ENCODE results near the gene CTNNA3.
"Not testable (repeated sequence)": the region's sequence is repeated elsewhere in the genome, so short reads cannot be mapped to it uniquely, and the experiment has no call there.

Gene CTNNA3

DNA sequence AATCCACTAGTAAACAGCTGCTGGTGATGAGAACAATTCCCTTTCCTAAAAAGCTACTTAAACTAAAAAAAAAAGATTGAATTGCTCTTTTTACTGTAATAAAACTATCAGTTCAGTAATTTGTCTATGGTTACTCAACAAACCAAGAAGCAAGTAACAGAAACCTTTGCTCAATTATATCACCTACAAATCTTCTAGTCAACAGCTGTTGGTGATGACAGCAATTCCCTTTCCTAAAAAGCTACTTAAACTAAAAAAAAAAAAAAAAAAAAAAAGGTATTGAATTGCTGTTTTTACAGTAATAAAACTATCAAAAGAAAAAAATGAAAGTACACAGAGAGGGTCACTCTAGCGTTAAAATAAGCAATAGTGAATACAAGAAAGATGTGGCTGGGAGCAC is 158.1 kb downstream of the CTNNA3 start:
- Histone ChIP-seq H3K9me3 (ENCODE audit: control insufficient read depth, insufficient read depth, low read length) (no peaks in the 10 kb centered on the region), H3K36me3 (ENCODE audit: insufficient read depth, low read length) (no peaks in the 10 kb centered on the region), H3K9ac (ENCODE audit: low read depth, low read length) (no peak overlapping the region)

DNA sequence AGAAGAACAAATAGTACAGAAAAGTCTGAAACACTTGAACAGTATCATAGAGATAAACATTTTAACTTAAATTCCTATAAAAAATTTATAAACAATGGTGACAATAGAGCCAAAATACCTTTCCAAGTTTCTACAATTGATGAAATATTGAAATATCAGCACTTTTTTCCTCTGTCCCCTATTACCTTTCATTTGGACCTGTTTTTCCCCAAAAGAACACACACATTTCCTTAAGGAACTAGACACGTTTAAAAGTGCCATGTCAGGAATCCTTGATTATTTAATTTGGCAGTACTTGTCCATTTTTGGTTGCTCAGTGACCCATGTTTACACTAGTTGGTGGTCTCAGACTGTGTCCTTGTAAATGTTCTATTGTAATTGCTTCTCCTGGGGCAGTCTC is 162.6 kb downstream of the CTNNA3 start:
- no peaks in the 10 kb centered on the region for H3K36me3 ChIP-seq (ENCODE audit: insufficient read depth, low read length)
- no peak overlapping the region for H3K9ac ChIP-seq (ENCODE audit: low read depth, low read length)
- H3K9me3 ChIP-seq (ENCODE audit: control insufficient read depth, insufficient read depth, low read length): no peaks in the 10 kb centered on the region
- no peaks in the 10 kb centered on the region for H3K4me1 ChIP-seq (ENCODE audit: insufficient read depth, low read length)

More for the DNA sequence above, 158.1 kb downstream of the CTNNA3 start:
- H3K4me1 ChIP-seq (ENCODE audit: insufficient read depth, low read length): no peaks in the 10 kb centered on the region

DNA sequence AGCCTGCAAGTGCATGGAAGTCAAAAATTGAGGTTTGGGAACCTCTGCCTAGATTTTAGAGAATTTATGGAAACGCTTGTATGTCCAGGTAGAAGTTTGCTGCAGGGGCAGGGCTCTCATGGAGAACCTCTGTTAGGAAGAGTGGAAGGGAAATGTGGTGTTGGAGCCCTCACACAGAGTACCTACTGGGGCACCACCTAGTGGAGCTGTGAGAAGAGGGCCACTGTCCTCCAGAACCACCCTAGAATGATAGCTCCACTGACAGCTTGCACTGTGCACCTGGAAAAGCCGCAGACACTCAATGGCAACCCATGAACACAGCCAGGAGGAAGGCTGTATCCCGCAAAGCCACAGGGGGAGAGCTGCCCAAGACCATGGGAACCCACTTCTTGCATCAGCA is 165.0 kb downstream of the CTNNA3 start:
- H3K4me1 ChIP-seq (ENCODE audit: insufficient read depth, low read length); H3K9me3 ChIP-seq (ENCODE audit: control insufficient read depth, insufficient read depth, low read length); H3K36me3 ChIP-seq (ENCODE audit: insufficient read depth, low read length); H3K9ac ChIP-seq (ENCODE audit: low read depth, low read length): not testable (repeated sequence)

DNA sequence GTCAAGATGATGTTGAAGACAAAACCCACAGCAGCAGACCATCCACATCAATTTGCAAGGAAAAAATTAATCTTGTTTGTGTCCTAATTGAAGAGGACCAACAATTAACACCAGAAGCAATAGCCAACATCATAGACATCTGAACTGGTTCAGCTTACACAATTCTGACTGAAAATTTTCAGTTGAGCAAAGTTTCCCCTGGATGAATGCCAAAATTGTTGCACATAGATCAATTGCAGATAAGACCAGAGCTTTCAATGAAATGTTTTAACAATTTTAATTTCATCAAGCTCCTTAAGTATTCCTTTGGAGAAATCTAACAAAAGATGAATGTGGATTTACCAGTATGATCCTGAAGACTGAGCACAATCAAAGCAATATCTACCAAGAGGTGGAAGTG is 168.6 kb downstream of the CTNNA3 start:
- Histone ChIP-seq H3K4me1 (ENCODE audit: insufficient read depth, low read length) (no peaks in the 10 kb centered on the region), H3K9ac (ENCODE audit: low read depth, low read length) (no peak overlapping the region), H3K36me3 (ENCODE audit: insufficient read depth, low read length) (no peaks in the 10 kb centered on the region), H3K9me3 (ENCODE audit: control insufficient read depth, insufficient read depth, low read length) (no peaks in the 10 kb centered on the region)

DNA sequence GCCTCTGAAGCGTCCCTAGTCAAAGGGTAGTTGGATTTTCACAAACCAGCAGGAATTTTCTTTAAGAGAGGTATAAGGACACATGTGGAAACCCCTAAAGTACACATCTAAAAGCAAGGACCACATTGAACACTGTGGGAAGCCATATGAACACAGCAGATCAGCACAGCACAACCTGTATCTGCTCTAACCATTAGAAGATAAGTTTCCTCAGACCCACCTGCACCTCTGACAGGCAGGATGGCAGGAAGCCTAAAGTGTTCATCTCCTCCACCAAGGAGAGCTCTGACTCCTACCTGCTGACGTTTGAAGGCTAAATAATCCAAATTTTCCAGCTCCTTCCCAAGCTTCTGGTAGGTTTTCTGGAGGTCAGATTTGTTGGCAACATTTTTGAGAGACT is 174.4 kb downstream of the CTNNA3 start:
- H3K4me1 ChIP-seq (ENCODE audit: insufficient read depth, low read length): no peaks in the 10 kb centered on the region
- H3K9ac ChIP-seq (ENCODE audit: low read depth, low read length): no peak overlapping the region
- H3K9me3 ChIP-seq (ENCODE audit: control insufficient read depth, insufficient read depth, low read length): no peaks in the 10 kb centered on the region
- H3K36me3 ChIP-seq (ENCODE audit: insufficient read depth, low read length): no peaks in the 10 kb centered on the region

DNA sequence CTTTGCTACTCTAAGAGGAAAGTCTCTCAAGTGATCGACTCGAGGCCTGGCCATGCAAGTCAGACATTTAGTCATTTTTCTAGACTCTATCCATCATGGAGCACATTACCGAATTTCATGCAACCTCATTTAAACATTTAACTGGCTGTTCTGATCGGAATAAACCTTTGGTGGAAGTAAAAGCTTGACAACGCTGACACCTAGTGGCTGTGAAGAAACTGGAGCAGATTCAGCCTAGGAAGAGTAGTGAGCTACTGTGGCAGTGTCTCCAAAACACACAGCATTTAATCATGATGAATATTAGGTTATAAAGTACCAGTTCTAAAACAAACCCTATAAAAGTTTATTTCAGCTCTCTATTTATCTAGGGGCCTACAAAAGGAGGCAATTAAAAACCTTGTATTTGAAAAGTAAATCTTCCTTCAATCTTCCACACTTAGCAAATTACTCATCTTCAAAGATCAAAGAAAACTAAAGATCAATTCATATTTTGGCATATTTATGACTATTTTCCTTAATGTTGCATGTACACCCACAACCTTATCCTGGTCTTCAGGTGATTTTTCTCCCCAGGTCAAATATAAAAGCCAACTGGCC is 175.0 kb downstream of the CTNNA3 start:
- no peaks in the 10 kb centered on the region for H3K9me3 ChIP-seq (ENCODE audit: control insufficient read depth, insufficient read depth, low read length)
- no peaks in the 10 kb centered on the region for H3K36me3 ChIP-seq (ENCODE audit: insufficient read depth, low read length)
- no peaks in the 10 kb centered on the region for H3K4me1 ChIP-seq (ENCODE audit: insufficient read depth, low read length)
- no peak overlapping the region for H3K9ac ChIP-seq (ENCODE audit: low read depth, low read length)

DNA sequence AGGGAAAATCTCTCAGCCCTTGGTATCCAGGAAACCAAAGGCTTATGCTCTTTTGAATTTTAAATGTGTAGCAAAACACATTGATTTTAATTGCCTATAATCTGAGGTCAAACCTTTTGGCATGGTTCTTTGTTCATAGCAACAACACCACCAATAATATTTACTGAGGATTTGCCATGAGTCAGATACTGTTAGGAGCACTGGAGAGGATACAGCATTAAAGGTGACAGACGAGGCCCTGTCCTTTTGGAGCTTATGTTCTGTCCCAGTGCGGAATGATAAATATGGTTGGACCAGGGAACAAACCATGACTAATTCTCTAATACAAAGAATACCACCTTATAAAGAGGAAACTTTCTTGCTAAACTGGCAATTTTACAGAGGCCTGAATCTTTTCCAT is 176.6 kb downstream of the CTNNA3 start:
- no peaks in the 10 kb centered on the region for H3K4me1 ChIP-seq (ENCODE audit: insufficient read depth, low read length)
- H3K9ac ChIP-seq (ENCODE audit: low read depth, low read length): no peak overlapping the region
- no peaks in the 10 kb centered on the region for H3K9me3 ChIP-seq (ENCODE audit: control insufficient read depth, insufficient read depth, low read length)
- H3K36me3 ChIP-seq (ENCODE audit: insufficient read depth, low read length): no peaks in the 10 kb centered on the region

DNA sequence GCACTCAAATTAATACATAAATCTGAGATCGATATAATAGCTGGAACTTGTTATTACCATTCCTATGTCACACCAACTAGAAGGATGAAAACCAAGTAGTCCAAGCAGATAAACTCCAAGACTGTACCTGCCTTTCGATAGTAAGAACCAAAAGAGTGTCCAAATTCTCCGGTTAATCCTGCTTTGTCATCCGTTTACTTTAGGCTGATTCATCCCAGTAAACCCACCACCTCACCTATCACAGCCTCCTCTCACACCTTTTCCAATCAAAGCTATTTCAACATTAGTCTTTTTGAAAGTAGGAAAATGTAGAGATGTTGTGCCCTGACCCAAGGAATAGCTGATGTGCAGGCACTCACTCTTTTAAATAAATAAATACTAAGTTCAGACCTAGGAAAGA is 177.2 kb downstream of the CTNNA3 start:
- no peaks in the 10 kb centered on the region for H3K9me3 ChIP-seq (ENCODE audit: control insufficient read depth, insufficient read depth, low read length)
- no peaks in the 10 kb centered on the region for H3K4me1 ChIP-seq (ENCODE audit: insufficient read depth, low read length)

DNA sequence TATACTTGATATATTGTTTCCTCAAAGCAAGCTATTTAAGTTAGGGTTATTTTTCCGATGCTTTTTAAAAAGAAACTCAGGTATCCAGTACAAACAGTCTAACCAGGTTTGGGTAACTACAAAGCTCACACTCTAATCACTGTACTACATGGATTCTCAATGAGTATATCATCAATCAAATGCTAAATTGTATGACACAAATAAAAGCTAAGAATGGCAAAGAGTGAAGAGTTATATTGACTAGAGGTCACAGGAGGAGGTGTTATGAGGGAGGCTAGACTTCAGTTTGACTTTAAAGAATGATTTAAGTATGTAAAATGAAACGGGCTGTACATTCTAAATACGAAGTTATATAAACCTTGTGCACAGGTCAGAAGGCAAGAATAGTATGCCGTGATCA is 178.0 kb downstream of the CTNNA3 start:
- Histone ChIP-seq H3K9ac (ENCODE audit: low read depth, low read length) (no peak overlapping the region), H3K4me1 (ENCODE audit: insufficient read depth, low read length) (no peaks in the 10 kb centered on the region), H3K36me3 (ENCODE audit: insufficient read depth, low read length) (no peaks in the 10 kb centered on the region), H3K9me3 (ENCODE audit: control insufficient read depth, insufficient read depth, low read length) (no peaks in the 10 kb centered on the region)

More for the DNA sequence above, 177.2 kb downstream of the CTNNA3 start:
- Histone ChIP-seq H3K36me3 (ENCODE audit: insufficient read depth, low read length) (no peaks in the 10 kb centered on the region), H3K9ac (ENCODE audit: low read depth, low read length) (no peak overlapping the region)

DNA sequence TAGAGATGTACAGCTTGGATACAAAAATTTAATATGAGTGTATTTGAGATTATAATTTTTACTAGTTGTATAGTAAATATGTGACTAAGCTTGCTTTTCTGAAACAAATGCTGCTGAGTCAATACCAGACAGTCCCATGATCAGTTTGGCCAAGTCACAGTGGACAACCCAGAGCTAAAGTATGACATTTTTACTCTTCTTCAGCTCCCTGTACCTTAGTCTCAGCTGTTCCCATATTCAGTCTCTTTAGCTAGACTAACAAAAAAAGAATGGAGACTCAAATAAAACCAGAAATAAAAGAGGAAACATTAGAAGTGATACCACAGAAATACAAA is 189.3 kb downstream of the CTNNA3 start:
- H3K9ac ChIP-seq (ENCODE audit: low read depth, low read length): no peak overlapping the region
- H3K36me3 ChIP-seq (ENCODE audit: insufficient read depth, low read length): no peaks in the 10 kb centered on the region
- H3K4me1 ChIP-seq (ENCODE audit: insufficient read depth, low read length): no peaks in the 10 kb centered on the region
- no peaks in the 10 kb centered on the region for H3K9me3 ChIP-seq (ENCODE audit: control insufficient read depth, insufficient read depth, low read length)

DNA sequence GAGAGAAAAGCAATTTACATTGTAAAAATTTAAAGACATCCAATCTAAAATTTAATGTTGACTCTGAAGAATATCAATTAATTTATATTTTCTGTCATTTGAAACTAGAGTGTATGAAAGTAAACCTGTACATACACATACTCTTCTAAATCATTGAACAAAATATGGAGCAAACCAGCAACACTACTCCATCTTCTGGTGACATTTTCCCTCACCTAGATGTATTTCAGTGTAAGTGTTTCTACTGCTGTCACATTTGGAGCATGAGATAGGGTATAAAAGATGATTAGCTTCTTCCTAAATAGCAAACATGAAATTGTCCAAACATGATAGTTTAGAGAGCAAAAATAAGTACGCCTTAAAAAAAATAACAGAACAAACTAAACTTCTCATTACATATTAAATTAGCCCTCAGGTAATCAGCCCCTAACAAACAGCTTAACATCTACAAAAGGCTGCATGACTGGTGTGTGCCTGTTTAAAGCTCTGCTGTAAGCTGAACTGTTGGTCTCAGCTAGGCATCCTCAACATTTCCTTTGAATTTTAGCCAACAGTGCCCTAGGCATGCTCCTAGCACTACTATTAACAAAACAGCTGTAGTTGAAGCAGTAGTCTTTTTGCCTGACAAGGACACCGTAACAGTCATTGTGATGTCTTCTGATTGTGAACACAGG is 189.8 kb downstream of the CTNNA3 start:
- Histone ChIP-seq H3K36me3 (ENCODE audit: insufficient read depth, low read length) (no peaks in the 10 kb centered on the region), H3K9me3 (ENCODE audit: control insufficient read depth, insufficient read depth, low read length) (no peaks in the 10 kb centered on the region), H3K4me1 (ENCODE audit: insufficient read depth, low read length) (no peaks in the 10 kb centered on the region), H3K9ac (ENCODE audit: low read depth, low read length) (no peak overlapping the region)

DNA sequence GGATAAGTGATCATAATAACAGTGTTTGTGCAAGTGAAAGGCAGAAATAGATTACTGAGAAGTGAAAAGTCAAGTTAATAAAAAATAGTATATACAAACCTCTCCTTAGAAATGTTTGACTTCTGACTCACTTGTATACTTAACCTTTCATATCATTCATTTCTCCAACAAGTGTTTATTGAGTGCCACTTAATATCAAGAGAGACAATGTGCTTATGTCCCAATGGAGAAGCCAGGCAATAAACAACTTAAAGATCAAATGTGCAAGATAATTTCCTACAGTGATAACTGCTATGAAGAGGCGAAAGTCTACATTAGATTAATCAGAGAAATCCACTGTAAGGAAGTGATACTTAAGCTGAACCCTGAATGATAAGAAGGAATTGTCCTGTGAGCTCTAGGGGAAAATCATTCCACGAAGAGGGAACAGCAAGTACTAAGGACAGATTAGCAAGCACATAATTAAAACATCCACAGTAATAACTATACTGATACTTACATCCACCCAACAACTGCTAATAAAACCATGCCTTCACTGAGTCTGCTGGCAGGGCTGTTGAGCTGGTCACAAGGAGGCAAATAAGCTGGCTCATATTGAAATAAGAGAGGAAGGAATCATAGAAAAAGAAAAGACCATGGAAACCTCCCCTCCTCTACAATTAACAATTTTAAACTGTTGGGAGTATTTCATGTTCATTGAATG is 203.5 kb downstream of the CTNNA3 start:
- no peaks in the 10 kb centered on the region for H3K9me3 ChIP-seq (ENCODE audit: control insufficient read depth, insufficient read depth, low read length)
- no peak overlapping the region for H3K9ac ChIP-seq (ENCODE audit: low read depth, low read length)
- H3K4me1 ChIP-seq (ENCODE audit: insufficient read depth, low read length): no peaks in the 10 kb centered on the region
- no peaks in the 10 kb centered on the region for H3K36me3 ChIP-seq (ENCODE audit: insufficient read depth, low read length)

DNA sequence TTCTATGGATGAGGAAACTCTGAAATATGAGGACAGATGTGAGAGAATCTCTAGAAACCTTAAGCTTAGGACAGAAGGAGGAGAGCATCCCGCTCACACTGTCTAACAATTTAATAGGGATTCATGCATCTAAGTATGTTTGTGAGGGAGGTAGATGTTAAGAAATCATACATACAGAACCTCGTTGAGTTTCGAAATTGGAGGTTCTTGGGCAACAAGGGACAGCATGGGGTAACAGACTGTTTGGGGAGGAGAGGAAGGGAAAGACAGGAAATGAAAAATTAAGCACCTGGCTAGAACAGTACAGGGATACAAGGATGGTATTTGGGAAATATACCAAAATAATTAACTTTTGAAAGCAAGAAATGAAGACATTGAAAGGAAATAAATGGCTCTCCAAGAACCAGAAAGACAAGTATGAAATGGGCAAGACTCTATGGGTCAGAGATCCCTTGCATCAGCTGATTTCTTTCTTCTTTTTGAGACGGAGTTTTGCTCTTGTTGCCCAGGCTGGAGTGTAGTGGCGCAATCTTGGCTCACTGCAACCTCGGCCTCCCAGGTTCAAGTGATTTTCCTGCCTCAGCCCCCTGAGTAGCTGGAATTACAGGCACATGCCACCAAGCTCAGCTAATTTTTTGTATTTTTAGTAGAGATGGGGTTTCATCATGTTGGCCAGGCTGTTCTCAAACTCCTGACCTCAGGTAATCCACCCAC is 207.9 kb downstream of the CTNNA3 start:
- Histone ChIP-seq H3K36me3 (ENCODE audit: insufficient read depth, low read length) (no peaks in the 10 kb centered on the region), H3K9me3 (ENCODE audit: control insufficient read depth, insufficient read depth, low read length) (no peaks in the 10 kb centered on the region), H3K4me1 (ENCODE audit: insufficient read depth, low read length) (no peaks in the 10 kb centered on the region), H3K9ac (ENCODE audit: low read depth, low read length) (no peak overlapping the region)

DNA sequence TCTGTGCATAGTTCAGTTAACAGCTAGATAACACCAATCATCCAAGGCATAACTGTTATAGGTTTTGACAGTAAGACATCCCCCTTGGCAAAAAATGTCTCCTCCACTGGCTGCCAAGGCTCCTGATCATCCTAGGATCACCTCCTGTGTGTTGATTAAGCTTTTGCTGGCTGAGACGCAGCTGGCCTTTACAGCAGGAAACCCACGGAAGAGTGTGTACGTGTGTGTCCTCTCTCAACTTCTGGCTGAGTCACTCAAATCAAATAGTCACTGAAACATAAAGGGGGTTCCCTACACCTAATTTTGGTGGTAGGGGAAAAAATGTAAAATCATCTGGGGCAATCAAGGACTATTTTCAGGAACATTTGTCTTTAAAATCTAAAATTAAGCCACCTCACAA is 208.8 kb downstream of the CTNNA3 start:
- Histone ChIP-seq H3K4me1 (ENCODE audit: insufficient read depth, low read length) (no peaks in the 10 kb centered on the region), H3K9me3 (ENCODE audit: control insufficient read depth, insufficient read depth, low read length) (no peaks in the 10 kb centered on the region), H3K9ac (ENCODE audit: low read depth, low read length) (no peak overlapping the region), H3K36me3 (ENCODE audit: insufficient read depth, low read length) (no peaks in the 10 kb centered on the region)

DNA sequence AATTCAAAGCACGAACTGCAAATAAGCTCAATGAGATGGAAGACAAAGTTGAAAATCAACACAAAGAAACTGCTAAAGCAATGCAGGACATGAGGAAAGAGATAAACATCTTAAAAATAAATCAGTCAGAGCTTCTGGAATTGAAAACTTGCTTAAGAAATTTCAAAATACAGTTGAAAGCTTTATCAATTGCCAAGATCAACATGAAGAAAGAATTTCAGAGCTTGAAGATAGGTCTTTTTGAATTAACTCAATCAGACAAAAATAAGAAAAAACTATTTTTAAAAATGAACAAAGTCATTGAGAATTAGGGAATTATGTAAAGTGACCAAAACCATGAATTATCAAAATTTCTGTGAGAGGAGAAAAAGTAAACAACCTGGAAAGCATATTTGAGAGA is 218.1 kb downstream of the CTNNA3 start:
- H3K9me3 ChIP-seq (ENCODE audit: control insufficient read depth, insufficient read depth, low read length): peaks cover 6% of the 10 kb centered on the region; the same call in 1 of the 2 replicates
- H3K36me3 ChIP-seq (ENCODE audit: insufficient read depth, low read length): no peaks in the 10 kb centered on the region
- no peaks in the 10 kb centered on the region for H3K4me1 ChIP-seq (ENCODE audit: insufficient read depth, low read length)
- no peak overlapping the region for H3K9ac ChIP-seq (ENCODE audit: low read depth, low read length)

Measured in ES-I3 (cell line).